Renal cortical epithelial cell (primary cell): ENCODE results near the gene CHD8. TPM values are rescaled to one million over a fixed set of nuclear protein-coding genes. Genes with fewer than 3 reads are reported as not detected.
A peak's percentile ranks its signal among the peaks of the same experiment; 100 is the strongest.
"Not testable (repeated sequence)": the region's sequence is repeated elsewhere in the genome, so short reads cannot be mapped to it uniquely, and the experiment has no call there.

Source experiments
- DNase-seq: peaks from one replicate; pipeline ENCODE4 v3.0.0-alpha.2; 2011; ENCODE audit warnings: low read depth
- total RNA-seq: library from RNA; depleted of rRNA; stranded (reverse); fragments of >200 nt; gene quantifications from 2 replicates; pipeline ENCODE4 v1.2.3, GENCODE V29; 2014

Gene CHD8
- 42.4 and 92.8 TPM in 2 replicates for total RNA-seq

- peak; percentile 99 for DNase-seq
Observed at GRCh38 chr14:21455912-21456667, at the start of gene CHD8. Gene CHD8, minus strand, starts transcription at chr14:21456123. Its CDS starts 24,480 bp downstream, at chr14:21431643.

GRCh38 chr14:21505012-21505553 lies 49.2 kb upstream of the CHD8 start:
- no peak for DNase-seq

- no peak for DNase-seq
Observed at GRCh38 chr14:21503376-21503775, 47.5 kb upstream of the CHD8 start.

- DNase-seq, result no peak
Observed at GRCh38 chr14:21501568-21501967, 45.6 kb upstream of the CHD8 start.

- DNase-seq, result peak; percentile 65
Observed at GRCh38 chr14:21498540-21499526, 42.9 kb upstream of the CHD8 start.

GRCh38 chr14:21496453-21496852 lies 40.5 kb upstream of the CHD8 start:
- DNase-seq, result no peak

- DNase-seq, result no peak
Observed at GRCh38 chr14:21494902-21495762, 39.2 kb upstream of the CHD8 start.

- DNase-seq, result peak; percentile 42
Observed at GRCh38 chr14:21486640-21487087, 30.7 kb upstream of the CHD8 start.

GRCh38 chr14:21476925-21477681 lies 21.2 kb upstream of the CHD8 start, which contains the start of the genes RAB2B and TOX4:
Gene RAB2B, minus strand, starts transcription at chr14:21476959. Its CDS starts 87 bp downstream, at chr14:21476872.
Gene TOX4, plus strand, starts transcription at chr14:21477195. Its CDS starts 84 bp downstream, at chr14:21477279.
- peak; percentile 97 for DNase-seq

GRCh38 chr14:21476523-21476924 lies 20.6 kb upstream of the CHD8 start:
- peak; percentile 59 for DNase-seq

- no peak for DNase-seq
Observed at GRCh38 chr14:21475767-21476522, 20.0 kb upstream of the CHD8 start.

- no peak for DNase-seq
Observed at GRCh38 chr14:21467616-21468015, 11.7 kb upstream of the CHD8 start.

GRCh38 chr14:21455592-21455911 lies 371 bp downstream of the CHD8 start:
- no peak for DNase-seq

- peak; percentile 32 for DNase-seq
Observed at GRCh38 chr14:21454843-21455544, 929 bp downstream of the CHD8 start.

GRCh38 chr14:21449899-21450216 lies 6.1 kb downstream of the CHD8 start:
- no peak for DNase-seq

GRCh38 chr14:21442657-21443056 lies 13.3 kb downstream of the CHD8 start:
- not testable (repeated sequence) for DNase-seq

GRCh38 chr14:21440859-21441258 lies 15.1 kb downstream of the CHD8 start:
- DNase-seq, result no peak

GRCh38 chr14:21437063-21437901 lies 18.6 kb downstream of the CHD8 start:
- DNase-seq, result peak; percentile 92
